ENCODE data around the gene SNCB.

DNA sequence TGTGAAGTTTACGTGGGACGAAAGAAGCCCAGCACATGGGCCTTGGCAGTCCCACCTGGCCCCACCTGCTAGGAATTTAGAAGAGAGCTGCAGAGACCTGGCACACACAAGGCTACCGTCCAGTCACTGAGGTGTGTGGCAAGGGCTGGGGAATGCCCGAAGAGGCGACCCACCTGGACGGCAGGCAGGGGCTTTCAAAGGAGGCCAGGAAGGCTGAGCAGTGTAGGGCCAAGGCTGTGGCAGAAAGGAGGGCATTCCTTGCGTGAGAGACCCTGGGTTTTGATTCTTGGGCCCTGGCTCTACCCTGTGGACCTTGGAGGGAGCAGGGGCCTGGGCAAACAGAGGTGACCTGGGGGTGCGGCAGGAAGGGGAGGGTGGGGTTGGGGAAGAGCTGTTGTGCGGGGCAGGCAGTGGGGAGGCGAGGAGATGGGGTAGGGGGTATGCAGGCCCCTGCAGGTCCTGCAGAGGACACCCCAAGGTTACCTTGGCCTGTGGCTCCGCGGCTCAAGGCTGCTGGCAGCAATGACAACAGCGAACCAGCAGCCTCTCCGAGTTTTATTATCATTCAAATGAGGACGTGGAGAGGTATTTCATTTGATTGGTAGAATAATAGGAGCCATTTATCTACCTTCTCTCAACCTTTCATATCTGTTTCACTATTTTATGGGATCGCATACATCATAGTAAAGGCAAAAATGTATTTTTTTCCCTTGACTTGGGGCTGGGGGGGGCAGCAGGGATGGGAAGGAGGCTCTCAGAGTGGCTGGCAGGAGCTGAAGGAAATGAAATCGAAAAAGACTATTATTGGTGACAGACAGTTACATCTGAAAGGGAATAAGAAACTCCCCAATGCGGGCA lies 41.8 kb upstream of the SNCB start:
- TF ChIP-seq, protein P1, sequence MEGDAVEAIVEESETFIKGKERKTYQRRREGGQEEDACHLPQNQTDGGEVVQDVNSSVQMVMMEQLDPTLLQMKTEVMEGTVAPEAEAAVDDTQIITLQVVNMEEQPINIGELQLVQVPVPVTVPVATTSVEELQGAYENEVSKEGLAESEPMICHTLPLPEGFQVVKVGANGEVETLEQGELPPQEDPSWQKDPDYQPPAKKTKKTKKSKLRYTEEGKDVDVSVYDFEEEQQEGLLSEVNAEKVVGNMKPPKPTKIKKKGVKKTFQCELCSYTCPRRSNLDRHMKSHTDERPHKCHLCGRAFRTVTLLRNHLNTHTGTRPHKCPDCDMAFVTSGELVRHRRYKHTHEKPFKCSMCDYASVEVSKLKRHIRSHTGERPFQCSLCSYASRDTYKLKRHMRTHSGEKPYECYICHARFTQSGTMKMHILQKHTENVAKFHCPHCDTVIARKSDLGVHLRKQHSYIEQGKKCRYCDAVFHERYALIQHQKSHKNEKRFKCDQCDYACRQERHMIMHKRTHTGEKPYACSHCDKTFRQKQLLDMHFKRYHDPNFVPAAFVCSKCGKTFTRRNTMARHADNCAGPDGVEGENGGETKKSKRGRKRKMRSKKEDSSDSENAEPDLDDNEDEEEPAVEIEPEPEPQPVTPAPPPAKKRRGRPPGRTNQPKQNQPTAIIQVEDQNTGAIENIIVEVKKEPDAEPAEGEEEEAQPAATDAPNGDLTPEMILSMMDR (conservative IDR thresholded peaks at IDR 0.05; ENCODE audit: low read depth, low read length) = no peak
- no peak for TF ChIP-seq EZH2phosphoT487 (IDR thresholded peaks at IDR 0.05; ENCODE audit: borderline replicate concordance, low read length)
- TF ChIP-seq EZH2 (IDR thresholded peaks at IDR 0.05; ENCODE audit: low read length, unreplicated experiment) = no peak

Measured in PC-3 (cell line).